NCI-H1092 (cell line): Measurements from ENCODE around the gene NFE2.
"Not testable (repeated sequence)": the region's sequence is repeated elsewhere in the genome, so short reads cannot be mapped to it uniquely, and the experiment has no call there.

Experiments used
- DNase-seq: peaks from one replicate; lab custom pipeline; 2025; lab: John Stamatoyannopoulos, UW

NFE2 gene

DNA sequence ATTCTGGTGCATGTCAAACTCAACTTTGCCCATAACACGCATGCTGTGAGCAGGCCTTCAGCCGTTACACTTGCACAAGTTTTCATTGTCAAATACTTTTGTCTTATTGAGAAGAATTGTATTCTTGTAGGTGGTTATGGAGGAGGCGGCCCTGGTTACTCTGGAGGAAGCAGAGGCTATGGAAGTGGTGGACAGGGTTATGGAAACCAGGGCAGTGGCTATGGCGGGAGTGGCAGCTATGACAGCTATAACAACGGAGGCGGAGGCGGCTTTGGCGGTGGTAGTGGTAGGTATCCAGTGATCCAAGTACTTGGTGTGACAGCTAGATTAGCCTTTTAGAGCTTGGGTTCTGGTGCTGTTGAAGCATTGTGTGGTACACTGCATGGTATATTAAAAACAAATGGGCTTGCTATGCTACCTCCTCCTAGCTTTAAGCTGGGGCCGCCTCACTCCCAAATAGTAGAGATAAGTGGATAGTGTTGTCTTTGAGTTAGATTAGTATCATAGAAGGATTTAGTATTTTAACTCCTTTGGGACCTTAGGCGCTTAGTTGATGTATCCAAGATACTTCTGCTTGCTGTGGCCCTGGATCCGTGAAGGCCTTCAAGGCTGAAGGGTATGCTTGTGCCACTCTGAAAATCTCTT, 17.7 kb downstream of the NFE2 start:
- DNase-seq = no peak

DNA sequence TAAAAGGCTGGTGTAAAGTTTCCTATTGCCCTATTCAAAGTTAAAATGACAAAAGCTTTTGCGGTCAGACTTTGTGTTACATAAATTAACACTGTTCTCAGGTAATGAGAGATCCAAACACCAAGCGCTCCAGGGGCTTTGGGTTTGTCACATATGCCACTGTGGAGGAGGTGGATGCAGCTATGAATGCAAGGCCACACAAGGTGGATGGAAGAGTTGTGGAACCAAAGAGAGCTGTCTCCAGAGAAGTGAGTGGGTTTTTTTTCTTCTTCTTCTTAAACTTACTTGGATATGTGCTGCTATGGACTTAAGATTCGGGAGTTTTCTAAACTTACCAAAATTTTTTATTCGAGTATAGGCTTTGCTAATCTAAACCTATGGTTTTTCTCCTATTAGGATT, 19.1 kb downstream of the NFE2 start:
- DNase-seq = not testable (repeated sequence)

DNA sequence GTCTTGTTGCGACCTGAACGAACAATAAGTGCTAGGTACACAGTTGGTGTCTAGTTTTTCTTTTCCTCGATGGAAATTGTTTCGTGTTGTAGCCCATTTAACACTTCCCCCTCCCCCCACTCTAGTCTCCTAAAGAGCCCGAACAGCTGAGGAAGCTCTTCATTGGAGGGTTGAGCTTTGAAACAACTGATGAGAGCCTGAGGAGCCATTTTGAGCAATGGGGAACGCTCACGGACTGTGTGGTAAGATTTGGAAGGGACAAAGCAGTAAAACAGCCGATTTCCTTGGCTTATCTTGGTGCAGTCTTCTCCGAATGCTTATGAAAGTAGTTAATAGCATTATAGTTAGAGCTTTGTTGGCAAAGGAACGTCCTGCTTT, 19.6 kb downstream of the NFE2 start:
- not testable (repeated sequence) for DNase-seq

DNA sequence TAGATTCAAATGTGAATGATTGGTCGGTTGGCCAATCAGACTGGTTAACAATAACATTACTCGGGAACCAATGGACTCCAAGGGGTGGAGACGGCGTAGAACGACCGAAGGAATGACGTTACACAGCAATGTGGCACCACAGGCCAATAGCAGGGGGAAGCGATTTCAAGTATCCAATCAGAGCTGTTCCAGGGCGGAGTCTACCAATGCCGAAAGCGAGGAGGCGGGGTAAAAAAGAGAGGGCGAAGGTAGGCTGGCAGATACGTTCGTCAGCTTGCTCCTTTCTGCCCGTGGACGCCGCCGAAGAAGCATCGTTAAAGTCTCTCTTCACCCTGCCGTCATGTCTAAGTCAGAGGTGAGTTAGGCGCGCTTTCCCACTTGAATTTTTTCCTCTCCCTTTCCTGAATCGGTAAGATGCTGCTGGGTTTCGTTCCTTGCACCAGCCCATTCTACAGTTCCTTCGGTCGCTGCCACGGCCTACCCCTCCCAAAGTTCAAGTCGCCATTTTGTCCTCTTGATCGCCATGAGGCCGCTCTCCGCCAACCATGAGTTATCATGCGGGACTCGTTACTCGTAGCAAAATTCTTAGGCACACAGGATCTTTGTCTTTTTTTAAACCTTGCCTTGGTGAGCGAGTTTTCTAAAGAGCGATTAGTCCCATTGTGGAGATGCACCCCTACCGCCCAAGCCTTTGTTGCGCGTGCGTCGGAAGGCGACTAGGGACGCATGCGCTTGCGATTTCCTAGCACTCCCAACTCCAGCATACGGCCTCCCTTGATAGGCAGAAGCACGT, 20.2 kb downstream of the NFE2 start, which contains the start of gene HNRNPA1:
Gene HNRNPA1, plus strand, starts transcription at position 259 of the 793 bp plus-strand sequence. Its CDS starts 82 bp downstream, at position 341.
- peak; percentile 100 for DNase-seq

DNA sequence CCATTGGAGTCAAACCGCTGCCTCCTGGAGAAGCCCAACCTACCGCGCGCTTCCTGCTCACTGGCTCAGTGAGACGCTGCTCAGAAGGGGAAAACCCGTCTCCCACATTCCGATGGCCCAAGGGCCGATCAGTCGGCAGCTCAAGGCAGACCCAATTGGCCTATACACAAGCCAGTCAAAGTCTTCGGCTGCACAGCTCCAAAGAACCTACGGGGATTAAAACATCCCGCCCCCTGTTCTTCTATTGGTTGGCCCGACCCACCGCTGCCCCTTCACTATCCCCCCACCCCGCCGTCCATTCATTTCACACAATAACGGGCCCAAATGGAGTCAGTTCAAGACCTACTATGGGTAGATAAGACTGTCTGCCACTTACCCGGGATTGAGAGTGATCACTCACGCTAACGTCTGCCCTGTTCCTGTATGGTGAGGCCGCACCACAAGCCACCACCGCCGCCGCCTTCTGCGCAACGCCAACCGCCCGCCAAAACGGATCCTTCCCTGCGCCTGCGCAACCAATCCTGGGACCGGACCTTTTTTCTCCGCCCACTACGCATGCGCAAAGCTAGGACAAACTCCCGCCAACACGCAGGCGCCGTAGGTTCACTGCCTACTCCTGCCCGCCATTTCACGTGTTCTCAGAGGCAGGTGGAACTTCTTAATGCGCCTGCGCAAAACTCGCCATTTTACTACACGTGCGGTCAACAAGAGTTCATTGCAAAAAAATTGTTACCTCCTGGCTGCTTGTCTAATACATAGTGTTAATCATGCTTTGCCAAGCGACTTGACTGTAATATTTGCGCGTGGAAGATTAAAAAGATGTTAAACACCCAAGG, 21.0 kb downstream of the NFE2 start, which contains the start of gene CBX5:
Gene CBX5, minus strand, starts transcription at position 491 of the 836 bp plus-strand sequence. CDS start 22,472 bp downstream, outside the sequence.
- peak; percentile 100 for DNase-seq

DNA sequence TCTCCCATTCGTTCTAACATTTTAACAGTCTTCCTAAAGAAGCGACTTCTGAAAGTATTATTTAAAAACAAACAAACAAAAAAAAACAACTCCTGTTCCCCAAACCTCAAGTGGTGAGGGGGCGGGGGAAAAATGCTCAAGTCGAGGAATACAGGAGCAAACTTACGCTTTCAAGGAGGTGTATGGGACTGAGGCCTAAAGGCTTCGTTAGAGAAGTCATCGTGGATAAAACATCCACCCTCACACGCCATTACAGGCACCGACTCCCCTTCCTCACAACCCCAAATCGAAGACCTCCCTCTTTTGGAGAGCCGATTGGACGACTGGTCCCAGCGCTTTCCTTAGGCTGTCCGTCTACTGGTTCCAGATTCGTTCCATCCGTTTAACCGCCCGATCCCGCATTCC, 21.6 kb downstream of the NFE2 start:
- DNase-seq = no peak

DNA sequence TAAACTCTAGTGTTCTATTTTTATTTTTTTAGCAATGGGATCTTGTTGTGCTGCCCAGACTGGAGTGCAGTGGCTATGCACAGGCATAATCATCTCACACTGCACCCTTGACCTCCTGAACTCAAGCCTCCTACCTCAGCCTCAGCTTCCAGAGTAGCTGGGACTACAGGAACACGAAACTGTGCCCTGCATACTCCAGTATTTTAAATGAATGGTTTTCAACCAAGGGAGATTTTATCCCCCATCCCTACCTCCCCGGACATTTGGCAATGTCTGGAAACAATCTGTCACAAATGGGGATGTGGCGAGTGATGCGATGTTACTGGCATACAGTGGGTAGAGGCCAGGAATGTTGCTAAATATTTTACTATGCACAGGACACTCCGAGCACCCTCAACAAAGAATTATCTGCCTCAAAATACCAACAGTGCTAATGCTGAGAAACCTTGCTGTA, 23.0 kb downstream of the NFE2 start:
- no peak for DNase-seq

DNA sequence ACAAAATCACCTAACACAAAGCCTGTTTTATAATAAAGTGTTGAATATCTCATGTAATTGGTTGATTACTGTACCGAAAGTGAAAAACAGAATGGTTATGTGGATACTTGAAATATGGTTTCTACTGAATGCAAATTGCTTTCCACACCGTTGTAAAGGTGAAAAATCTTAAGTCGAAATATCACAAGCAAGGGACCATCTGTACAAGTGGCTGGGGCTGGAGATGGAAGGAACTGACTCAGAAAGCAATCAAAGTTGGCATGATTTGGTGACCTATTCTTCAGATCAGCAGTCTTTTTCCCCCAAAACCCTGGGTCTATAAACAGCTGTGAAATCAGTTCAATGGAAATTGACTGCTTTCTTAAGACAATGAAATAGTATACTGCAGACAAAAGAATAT, 24.4 kb downstream of the NFE2 start:
- DNase-seq = no peak

DNA sequence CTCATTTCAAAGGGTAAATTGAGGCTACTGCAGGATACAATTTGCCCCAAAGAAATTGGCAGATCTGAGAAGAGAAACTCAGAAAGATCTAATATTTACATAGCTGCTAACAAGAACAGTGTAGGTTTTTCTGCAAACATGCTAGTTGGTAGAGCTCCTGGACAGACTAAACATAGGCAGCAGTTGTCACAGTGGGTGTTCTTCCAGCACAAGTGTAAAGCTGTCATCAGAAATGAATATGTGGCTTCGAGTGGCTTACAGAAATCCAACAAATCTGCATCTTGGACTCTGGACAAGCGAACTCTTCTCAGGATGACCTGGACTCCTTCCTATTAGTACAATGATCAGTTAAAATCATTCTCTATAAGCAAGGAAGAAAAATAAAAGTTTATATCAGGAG, 26.8 kb downstream of the NFE2 start:
- DNase-seq = peak; percentile 44

DNA sequence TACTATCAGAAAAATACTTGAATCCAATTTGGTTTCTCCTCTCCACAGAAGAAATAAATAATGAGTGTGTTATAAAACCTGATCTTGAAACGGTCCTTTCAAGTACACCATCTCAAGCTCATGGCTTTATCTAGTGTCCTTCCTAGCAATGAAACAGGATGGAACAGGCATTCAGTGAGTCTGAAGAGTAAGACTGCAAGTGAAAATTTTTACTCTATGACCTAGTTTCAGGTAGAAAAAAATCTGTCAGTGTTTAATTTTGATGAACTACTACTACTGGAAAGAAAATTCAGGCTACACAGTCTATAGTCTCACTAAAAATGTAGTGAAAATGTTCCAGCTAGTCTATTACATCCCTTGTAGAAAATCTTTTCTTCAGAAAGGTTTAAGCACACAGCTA, 28.6 kb downstream of the NFE2 start:
- no peak for DNase-seq

DNA sequence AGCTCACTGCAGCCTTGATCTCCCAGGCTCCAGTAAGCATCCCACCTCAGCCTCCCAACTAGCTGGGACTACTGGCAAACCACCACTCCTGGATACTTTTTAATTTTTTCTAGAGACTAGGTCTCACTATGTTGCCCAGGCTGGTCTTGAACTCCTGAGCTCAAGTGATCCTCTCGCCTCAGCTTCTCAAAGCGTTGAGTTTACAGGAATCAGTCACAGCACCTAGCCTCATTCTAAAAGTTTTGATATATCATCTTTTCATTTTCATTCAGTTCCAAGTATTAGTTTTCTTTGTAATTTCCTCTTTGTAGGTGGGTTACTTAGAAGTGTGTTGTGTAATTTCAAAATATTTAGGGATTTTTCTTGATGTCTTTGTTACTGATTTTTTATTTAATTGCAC, 30.5 kb downstream of the NFE2 start:
- DNase-seq = no peak

DNA sequence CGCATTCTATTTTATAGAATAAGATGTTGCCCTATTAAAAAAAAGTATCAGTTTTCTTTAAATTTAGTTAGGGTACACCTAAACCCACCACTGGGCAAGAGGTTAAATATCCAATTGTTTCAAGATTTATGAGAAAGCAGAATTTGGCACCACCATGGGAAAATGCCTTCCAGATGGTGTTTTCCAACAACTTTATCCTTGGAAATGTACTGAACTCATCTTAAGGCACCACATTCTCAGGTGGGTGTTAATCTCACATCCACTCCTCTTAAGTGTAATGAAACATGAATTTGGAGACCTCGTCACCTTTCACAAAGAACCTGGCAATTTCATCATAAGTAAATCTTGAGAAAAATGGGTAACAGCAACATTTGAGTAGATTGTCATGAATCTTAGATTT, 34.0 kb downstream of the NFE2 start:
- DNase-seq = no peak

DNA sequence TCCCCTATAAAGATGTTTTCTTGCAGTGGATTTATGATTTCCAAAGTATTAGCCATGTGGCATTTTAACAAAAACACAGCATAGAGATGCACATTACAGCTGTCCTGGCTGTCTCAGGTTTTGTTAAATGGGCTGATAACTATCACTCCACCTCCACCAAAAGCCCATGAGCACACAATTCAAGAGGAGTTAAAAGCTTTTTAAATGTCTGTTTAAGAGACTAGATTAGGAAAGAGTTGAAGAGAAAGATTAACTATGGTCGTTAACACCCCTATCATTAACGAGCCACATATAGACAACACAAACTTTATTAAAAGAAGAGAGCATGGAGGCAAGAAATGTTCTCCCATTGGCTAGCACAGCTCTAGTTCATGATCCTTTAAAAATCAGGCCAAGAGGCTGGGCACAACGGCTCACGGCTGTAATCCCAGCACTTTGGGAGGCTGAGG, 35.4 kb downstream of the NFE2 start:
- no peak for DNase-seq

DNA sequence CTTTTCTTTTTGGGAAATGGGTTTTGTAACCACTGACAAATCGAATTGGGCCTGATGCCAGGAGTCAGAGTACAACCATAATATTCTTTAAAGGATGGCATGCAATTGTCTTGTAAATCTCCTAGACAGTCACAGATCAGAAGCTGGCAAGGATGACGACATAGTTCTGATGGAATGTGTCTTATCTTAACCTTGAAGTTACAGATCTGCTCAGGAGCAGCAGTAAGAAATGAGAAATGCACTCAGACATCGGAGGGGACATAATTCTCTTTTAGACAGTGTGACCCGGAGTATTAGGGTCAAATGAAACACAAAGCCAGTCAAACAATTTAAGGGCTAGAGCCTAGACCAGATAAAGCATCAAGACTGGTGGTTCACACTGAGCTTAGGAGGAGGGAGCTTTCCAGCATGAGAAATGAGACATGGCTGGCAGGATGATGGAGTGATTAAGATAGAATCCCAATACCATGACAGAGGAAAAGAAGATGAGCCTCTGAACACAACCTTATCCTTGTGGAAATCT, 38.4 kb downstream of the NFE2 start:
- no peak for DNase-seq

DNA sequence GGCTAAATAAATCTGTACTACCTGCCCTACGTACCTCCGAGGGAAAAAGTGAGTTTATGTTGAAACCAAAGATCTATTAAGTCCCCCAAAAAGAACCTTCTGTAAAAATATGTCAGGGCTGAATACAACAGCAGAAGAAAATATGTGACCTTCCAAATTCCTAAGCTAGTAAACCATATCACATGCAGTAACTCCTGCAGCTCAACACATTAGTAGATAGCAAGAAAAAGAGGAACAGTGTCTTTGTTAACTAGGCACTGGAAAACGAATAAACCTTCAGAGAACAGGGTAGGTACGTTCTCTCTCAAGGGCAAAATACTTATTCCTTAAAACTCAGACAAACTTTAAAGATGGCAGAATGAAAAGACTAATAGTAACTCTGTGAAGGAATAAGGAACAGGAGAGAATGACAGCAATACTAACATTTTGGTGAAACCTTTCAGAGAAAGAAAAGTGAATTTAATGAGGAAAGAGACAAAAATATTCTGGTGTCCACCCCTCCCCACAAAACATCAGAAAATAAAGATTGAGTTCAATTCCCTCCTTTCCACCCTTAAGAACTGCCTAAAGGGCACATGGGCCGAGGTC, 38.9 kb downstream of the NFE2 start:
- DNase-seq = no peak

DNA sequence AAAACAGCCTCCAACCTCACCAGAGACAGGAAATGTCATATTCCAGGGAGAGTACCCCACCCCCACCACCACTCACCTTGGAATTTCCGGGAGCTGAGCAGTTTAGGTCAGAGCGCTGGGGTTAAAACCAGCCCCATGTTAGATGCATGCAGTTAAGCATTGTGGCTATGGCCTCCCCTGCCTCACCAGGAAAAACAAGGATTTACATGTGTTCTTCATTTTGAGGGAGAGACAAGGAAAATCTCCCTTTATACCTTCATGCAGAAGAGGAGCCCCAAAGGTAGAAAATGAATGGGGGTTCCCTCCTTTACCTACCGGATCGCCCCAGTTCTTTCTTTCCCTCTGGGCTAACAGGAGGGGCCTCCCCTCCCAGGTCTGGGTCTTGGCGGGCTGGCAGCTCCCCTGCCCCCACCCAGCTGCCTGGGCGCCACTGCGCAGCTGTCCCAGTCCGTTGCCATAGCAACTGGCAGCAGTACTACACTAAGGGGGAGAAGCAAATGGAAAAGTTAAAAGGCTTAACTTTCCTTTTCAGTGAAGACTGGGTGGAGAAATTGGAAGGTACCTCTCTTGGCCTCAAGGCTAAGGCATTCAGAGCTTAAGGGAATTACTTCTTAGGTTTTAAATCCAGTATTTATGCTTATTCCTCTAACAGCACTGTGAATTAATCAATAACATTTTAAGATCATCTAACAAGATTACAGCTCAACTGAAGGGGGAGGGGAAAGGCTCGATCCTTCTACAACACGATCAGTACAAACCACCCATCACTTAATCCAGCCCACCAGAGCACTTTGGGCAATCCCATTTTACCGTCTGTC, 41.4 kb downstream of the NFE2 start:
- DNase-seq = peak; percentile 97

DNA sequence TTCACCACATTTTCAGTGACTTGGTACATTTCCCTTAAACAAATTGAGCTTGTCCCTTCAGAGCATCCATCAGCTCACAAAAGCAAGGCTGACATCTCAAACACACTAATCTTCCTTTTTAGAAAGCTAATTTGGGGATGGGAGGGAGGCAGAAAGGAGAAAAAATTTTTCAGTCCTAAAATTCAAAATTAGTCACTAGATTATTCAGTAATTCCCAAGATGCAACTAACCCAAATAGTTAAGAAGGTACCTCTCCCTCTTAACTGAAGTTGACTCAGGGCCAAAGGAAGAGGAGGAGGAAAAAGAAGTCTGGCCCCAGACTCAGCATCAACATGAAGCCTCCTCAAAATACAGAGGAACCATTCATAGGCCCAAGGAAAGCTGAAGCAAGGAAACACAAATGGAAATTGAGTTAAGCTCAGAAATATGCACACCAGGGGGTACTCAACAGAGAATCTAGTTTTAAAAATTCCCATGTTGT, 42.6 kb downstream of the NFE2 start:
- no peak for DNase-seq

DNA sequence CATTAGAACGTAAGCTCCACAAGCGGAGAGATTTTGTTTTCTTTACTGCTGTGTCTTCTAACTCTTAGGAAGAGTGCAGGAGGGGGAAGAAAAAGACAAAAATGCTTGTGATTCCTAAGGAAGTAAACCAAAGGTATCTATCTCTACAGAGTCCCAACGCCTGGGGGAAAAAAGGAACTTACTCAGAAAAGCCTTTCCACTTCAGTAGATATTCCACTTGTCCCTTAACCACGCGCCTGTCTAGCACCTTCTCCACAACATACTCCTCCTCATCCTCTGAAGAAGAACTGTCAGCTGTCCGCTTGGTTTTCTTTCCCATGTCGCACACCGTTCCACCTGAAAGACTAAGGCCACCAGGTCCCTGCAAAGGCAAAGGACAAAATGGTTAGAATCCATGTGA, 43.5 kb downstream of the NFE2 start:
- no peak for DNase-seq

DNA sequence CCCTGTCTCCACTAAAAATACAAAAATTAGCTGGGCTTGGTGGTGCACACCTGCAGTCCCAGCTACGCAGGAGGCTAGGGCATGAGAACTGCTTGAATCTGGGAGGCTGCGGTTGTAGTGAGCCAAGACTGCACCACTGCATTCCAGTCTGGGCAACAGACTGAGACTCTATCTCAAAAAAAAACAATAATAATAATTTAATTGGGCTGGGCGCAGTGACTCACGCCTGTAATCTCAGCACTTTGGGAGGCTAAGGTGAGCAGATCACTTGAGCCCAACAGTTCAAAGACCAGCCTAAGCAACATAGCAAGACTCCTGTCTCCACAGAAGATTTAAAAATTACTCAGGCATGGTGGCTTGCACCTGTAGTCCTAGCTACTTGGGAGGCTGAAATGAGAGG, 47.6 kb downstream of the NFE2 start:
- DNase-seq = no peak

DNA sequence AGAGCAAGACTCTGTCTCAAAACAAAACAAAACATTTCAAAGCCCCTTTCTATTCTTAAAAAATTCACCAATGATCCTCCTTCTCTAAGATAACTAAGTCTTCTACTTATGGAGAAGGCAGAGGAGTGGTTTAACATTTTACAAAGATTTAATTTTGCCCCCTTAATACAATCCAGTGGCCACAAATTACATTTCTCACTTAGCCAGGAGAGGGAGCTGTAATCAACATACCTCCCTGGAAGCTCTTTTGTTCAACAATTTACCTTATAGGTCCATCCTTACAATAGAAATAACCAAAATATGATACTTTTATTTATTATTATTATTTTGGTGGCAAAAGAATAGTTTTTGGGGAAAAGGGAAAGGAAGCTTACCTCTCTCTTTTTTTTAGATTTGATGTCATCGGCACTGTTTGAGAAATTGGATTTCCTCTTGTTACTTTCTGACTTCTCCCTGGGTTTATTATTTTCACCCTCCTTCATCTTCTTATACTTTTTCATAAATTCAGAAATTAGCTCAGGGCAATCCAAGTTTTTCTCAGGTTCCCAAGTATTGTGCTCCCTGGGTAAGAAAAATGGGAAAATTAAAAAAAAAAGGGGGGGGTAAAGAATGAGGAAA, 49.0 kb downstream of the NFE2 start:
- DNase-seq = peak; percentile 51
